A673 (cell line): ENCODE measurements around the gene UBE2J1.

Experiments
- CTCF ChIP-seq: fragments of 300-800, 200-600 bp; sonication (generic); conservative IDR thresholded peaks from 2 replicates; pipeline ENCODE4 v1.5.1; 2017; ENCODE audit warnings: low read depth, mild to moderate bottlenecking, antibody characterized with exemption, low read length, moderate library complexity, mixed read lengths
- EZH2 ChIP-seq: fragments of 200-600 bp; sonication (generic); IDR thresholded peaks from 2 replicates; pipeline ENCODE4 v1.6.1; 2017; ENCODE audit warnings: borderline replicate concordance, low read depth, mild to moderate bottlenecking, mixed read lengths, antibody characterized with exemption, low read length; ENCODE audit not compliant: poor library complexity, severe bottlenecking

GRCh38 chr6:89297695-89298351 is 54.7 kb downstream of the UBE2J1 start:
- no peak for TF ChIP-seq EZH2
- TF ChIP-seq CTCF: no peak
